ENCODE results near the gene UPF3A. TPM values are rescaled to one million over a fixed set of nuclear protein-coding genes. Genes with fewer than 3 reads are reported as not detected.

The UPF3A gene
- total and polyA plus RNA-seq, 2 of the 4 experiments (the other 2 are of a cell fraction) = 11.7 to 51.6 TPM

DNA sequence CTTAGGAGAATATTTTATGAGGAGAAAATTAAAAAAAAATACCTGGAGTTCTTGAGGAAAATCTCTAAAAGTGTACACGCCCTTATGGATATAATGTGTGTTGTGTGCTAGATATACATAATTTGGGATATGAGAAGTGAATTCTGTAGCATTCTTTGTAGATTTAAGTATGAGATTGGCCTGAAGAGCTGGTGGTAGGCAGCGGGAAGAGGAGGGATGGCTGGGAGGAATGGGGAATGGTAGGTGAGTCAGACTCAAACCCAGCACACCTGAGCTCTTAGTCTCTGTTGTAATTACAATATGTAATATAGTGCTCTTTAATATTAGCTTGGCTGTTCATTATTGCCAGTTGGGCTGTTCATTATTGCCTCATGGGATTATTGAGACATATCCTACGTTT, 39.9 kb downstream of the UPF3A start:
- peaks cover 45% of the 10 kb centered on the region for H4K20me1 ChIP-seq (ENCODE audit: insufficient read depth, low read length)
- no peak overlapping the region for H3K14ac ChIP-seq (replicated peaks; ENCODE audit: low read depth, low read length)
- POLR2A ChIA-PET (ENCODE audit: unreplicated experiment) = no interaction called here

More for the DNA sequence above, 39.9 kb downstream of the UPF3A start:
- in situ Hi-C loops (cut with MboI; ENCODE audit: low sequenced_read_pairs) (no loop called here), dilution Hi-C loops (cut with HindIII; ENCODE audit: low sequenced_read_pairs, unreplicated experiment) (no loop called here), intact Hi-C loops (cut with micrococcal nuclease) (no loop called here)
- peaks cover 12% of the 10 kb centered on the region for H3K4me1 ChIP-seq (ENCODE audit: control insufficient read depth, insufficient read depth, low read length)
- no peak overlapping the region for H4K91ac ChIP-seq (ENCODE audit: insufficient read depth, low read depth, low read length)
- no peak overlapping the region for H3K9ac ChIP-seq (ENCODE audit: low read depth, low read length)
- H3K18ac ChIP-seq (ENCODE audit: low read depth, low read length) = no peak overlapping the region
- H3K9me1 ChIP-seq (ENCODE audit: insufficient read depth, low read length) = peaks cover 9% of the 10 kb centered on the region
- no peak overlapping the region for H3K4me2 ChIP-seq (ENCODE audit: low read depth, low read length)
- H2BK15ac ChIP-seq (ENCODE audit: low read depth, low read length) = no peak overlapping the region
- CTCF ChIA-PET = no interaction called here
- no CpG with 5 or more reads among the region's 3 CpGs for WGBS, 2 experiments (ENCODE audit: extremely low coverage in 2 of 2, insufficient read length in 1 of 2)
- no peak overlapping the region for H4K5ac ChIP-seq (ENCODE audit: low read depth, low read length)
- DNase-seq (no peak), ATAC-seq (ENCODE audit: low read depth) (no peak)
- H2AK9ac ChIP-seq (replicated peaks; ENCODE audit: low read depth, low read length, poor library complexity) = no peak overlapping the region
- H3K27me3 ChIP-seq (ENCODE audit: control insufficient read depth, insufficient read depth, low read length) = no peaks in the 10 kb centered on the region
- H2AK5ac ChIP-seq (ENCODE audit: low read depth, low read length) = no peak overlapping the region
- peaks cover 36 to 66% of the 10 kb centered on the region in 2 experiments for H3K79me1 ChIP-seq (ENCODE audit: low read depth in 1 of 2, low read length in 2 of 2)
- no TSS peak for BruUV-seq (replicated peaks)
- no peak overlapping the region for H3K56ac ChIP-seq (ENCODE audit: extremely low read depth, insufficient read depth, low read length)
- H3K4me3 ChIP-seq (ENCODE audit: insufficient read depth, low read depth, low read length) = no peak overlapping the region
- no peak overlapping the region for H3K4ac ChIP-seq (ENCODE audit: low read depth, low read length)
- no peak overlapping the region for H2BK120ac ChIP-seq (ENCODE audit: low read depth, low read length)
- H2BK5ac ChIP-seq (ENCODE audit: low read depth, low read length, poor library complexity, severe bottlenecking) = no peak overlapping the region
- H3K27ac ChIP-seq (ENCODE audit: insufficient read depth, low read length) = no peak overlapping the region
- TF ChIP-seq RFX5 (IDR thresholded peaks at IDR 0.05; ENCODE audit: low read depth, low read length) (no peak), NFE2L2 (IDR thresholded peaks at IDR 0.05; ENCODE audit: low read depth, low read length) (no peak), RAD21 (IDR thresholded peaks at IDR 0.05; ENCODE audit: low read length) (no peak), CHD1 (IDR thresholded peaks at IDR 0.05; ENCODE audit: low read depth, low read length) (no peak), MAZ (IDR thresholded peaks at IDR 0.05; ENCODE audit: borderline replicate concordance, low read depth, low read length) (no peak), SMC3 (IDR thresholded peaks at IDR 0.05; ENCODE audit: low read depth, low read length) (no peak), ELK1 (IDR thresholded peaks at IDR 0.05; ENCODE audit: borderline replicate concordance, low read depth, low read length) (no peak), BHLHE40 (IDR thresholded peaks at IDR 0.05; ENCODE audit: low read depth, low read length) (no peak)
- H2AFZ ChIP-seq (replicated peaks; ENCODE audit: low read length, poor library complexity) = no peak overlapping the region
- peaks cover 27% of the 10 kb centered on the region for H3K36me3 ChIP-seq (ENCODE audit: control insufficient read depth, insufficient read depth, low read length)
- H4K8ac ChIP-seq (ENCODE audit: low read depth in 2 of 2, low read length in 2 of 2) = no peak overlapping the region
- H2BK20ac ChIP-seq (ENCODE audit: low read depth, low read length) = no peak overlapping the region
- no peak overlapping the region for H3K23ac ChIP-seq (ENCODE audit: low read depth, low read length)
- H3K9me3 ChIP-seq (ENCODE audit: control insufficient read depth, insufficient read depth, low read length) = no peaks in the 10 kb centered on the region
